Gastroesophageal sphincter (tissue), 3 donors: ENCODE results near the gene PKDCC.

Experiments
- POLR2A ChIP-seq, 2 donors: fragments of 450-650 bp; IDR thresholded peaks; one replicate each; pipeline ENCODE4 v1.6.1; 2017; ENCODE audit warnings: antibody characterized with exemption in 2 of 2, mild to moderate bottlenecking in 2 of 2, moderate library complexity in 1 of 2
- POLR2AphosphoS5 ChIP-seq: sonication (generic); formaldehyde crosslinking; IDR thresholded peaks from one replicate; pipeline ENCODE4 v1.6.1; 2017; ENCODE audit warnings: antibody characterized with exemption
- TF ChIP-seq, protein P1 (sequence below), 4 experiments: fragments of 200-600 bp in 2 of 4; fragments of 450-650 bp in 2 of 4; sonication (generic) in 1 of 4; IDR thresholded peaks; one replicate each; pipeline ENCODE4 v1.5.1; 2017 to 2019; ENCODE audit warnings: antibody characterized with exemption in 4 of 4, mild to moderate bottlenecking in 2 of 4, moderate library complexity in 2 of 4

DNA sequence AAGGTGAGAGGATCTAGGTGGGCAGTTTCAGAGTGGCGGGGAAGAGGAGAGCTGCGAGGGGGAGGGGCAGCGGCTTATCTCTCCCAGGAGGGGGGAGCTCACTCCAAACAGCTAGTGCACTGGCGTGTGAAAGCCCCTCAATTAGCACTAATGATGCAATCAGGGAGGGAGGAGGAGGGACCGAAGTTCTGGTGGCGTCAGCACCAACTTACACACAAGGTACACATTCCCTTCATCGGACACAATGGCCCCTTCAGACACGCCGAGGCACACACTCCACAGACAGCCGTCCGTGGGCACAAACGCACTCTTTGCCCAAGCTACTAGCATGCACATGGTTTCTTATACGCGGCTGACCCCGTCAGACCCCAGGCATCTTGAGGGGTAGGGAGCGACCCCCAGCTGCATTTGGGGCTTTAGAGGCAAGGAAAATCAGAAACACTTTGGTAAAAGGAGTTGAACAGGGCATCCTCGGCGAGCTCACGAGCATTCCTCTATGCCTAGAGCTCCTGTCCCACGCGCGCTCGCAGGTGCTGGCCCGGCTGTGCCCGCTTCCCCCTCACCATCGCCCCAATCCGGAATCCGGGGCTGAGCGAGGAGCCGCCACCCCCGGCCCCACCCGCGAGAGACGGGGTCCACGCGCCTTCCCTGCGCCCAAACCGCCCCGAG is 868 bp upstream of the PKDCC start:
- TF ChIP-seq POLR2A (IDR thresholded peaks at IDR 0.05) (peak in 1 of 2 donors; percentile 10), POLR2AphosphoS5 (no peak)
- TF ChIP-seq, protein P1, sequence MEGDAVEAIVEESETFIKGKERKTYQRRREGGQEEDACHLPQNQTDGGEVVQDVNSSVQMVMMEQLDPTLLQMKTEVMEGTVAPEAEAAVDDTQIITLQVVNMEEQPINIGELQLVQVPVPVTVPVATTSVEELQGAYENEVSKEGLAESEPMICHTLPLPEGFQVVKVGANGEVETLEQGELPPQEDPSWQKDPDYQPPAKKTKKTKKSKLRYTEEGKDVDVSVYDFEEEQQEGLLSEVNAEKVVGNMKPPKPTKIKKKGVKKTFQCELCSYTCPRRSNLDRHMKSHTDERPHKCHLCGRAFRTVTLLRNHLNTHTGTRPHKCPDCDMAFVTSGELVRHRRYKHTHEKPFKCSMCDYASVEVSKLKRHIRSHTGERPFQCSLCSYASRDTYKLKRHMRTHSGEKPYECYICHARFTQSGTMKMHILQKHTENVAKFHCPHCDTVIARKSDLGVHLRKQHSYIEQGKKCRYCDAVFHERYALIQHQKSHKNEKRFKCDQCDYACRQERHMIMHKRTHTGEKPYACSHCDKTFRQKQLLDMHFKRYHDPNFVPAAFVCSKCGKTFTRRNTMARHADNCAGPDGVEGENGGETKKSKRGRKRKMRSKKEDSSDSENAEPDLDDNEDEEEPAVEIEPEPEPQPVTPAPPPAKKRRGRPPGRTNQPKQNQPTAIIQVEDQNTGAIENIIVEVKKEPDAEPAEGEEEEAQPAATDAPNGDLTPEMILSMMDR (IDR thresholded peaks at IDR 0.05): no peak
